CD8-positive, alpha-beta memory T cell (primary cell): Measurements from ENCODE around the gene MPND. TPM values are rescaled to one million over a fixed set of nuclear protein-coding genes. Genes with fewer than 3 reads are reported as not detected.
A peak's percentile ranks its signal among the peaks of the same experiment; 100 is the strongest.

Experiments
- CTCF ChIA-PET: fragments of 350-600 bp; sonication (Branson Sonifier 250); formaldehyde crosslinking; loops from one replicate; lab custom pipeline; 2021; ENCODE audit warnings: antibody characterized with exemption; lab: Charles Lee
- POLR2A ChIA-PET: fragments of 350-600 bp; sonication (Branson Sonifier 250); formaldehyde crosslinking; loops from one replicate; lab custom pipeline; 2021; ENCODE audit warnings: antibody characterized with exemption; lab: Charles Lee
- DNase-seq, 5 donors: peaks; one replicate each; pipeline versions ENCODE4 v3.0.0 to v3.0.0-alpha.2; 2020 to 2022; ENCODE audit warnings: mixed read lengths in 1 of 5
- H3K27ac ChIP-seq: one replicate; pipeline ENCODE4 v1.7.0; 2013; ENCODE audit warnings: low read depth, mild to moderate bottlenecking, low read length, moderate library complexity
- H3K27me3 ChIP-seq: 2 replicates; pipeline ENCODE4 v1.7.0; 2013; ENCODE audit warnings: low read length, mild to moderate bottlenecking; ENCODE audit not compliant: insufficient read depth, poor library complexity, severe bottlenecking
- H3K36me3 ChIP-seq: 2 replicates; pipeline ENCODE4 v1.7.0; 2013; ENCODE audit warnings: mild to moderate bottlenecking, low read length, moderate library complexity; ENCODE audit not compliant: insufficient read depth
- H3K4me1 ChIP-seq: 2 replicates; pipeline ENCODE4 v1.7.0; 2013; ENCODE audit warnings: mild to moderate bottlenecking, low read length, moderate library complexity; ENCODE audit not compliant: insufficient read depth
- H3K4me3 ChIP-seq: 2 replicates; pipeline ENCODE4 v1.7.0; 2013; ENCODE audit warnings: mild to moderate bottlenecking, low read length
- H3K9me3 ChIP-seq: 2 replicates; pipeline ENCODE4 v1.7.0; 2013; ENCODE audit warnings: mild to moderate bottlenecking, low read length
- H3K27ac Mint-ChIP-seq, 8 donors: one replicate each; pipeline ENCODE4 v1.8.0; 2020 to 2021; ENCODE audit warnings: mixed read lengths in 8 of 8, mild to moderate bottlenecking in 6 of 8, inconsistent platforms in 3 of 8, moderate library complexity in 3 of 8
- H3K27me3 Mint-ChIP-seq, 2 donors: one replicate each; pipeline ENCODE4 v1.8.0; 2020 to 2021; ENCODE audit warnings: mixed read lengths in 2 of 2, mild to moderate bottlenecking in 1 of 2, moderate library complexity in 1 of 2
- H3K36me3 Mint-ChIP-seq, 3 donors: one replicate each; pipeline ENCODE4 v1.8.0; 2020 to 2021; ENCODE audit warnings: mixed read lengths in 3 of 3, inconsistent platforms in 1 of 3, mild to moderate bottlenecking in 1 of 3
- H3K4me1 Mint-ChIP-seq, 3 donors: one replicate each; pipeline ENCODE4 v1.8.0; 2020 to 2021; ENCODE audit warnings: mixed read lengths in 3 of 3, inconsistent platforms in 1 of 3, mild to moderate bottlenecking in 1 of 3
- H3K4me3 Mint-ChIP-seq, 7 donors: one replicate each; pipeline ENCODE4 v1.8.0; 2020 to 2021; ENCODE audit warnings: mixed read lengths in 7 of 7, mild to moderate bottlenecking in 6 of 7, moderate library complexity in 4 of 7, inconsistent platforms in 2 of 7
- H3K9me3 Mint-ChIP-seq, 5 donors: one replicate each; pipeline ENCODE4 v1.8.0; 2020 to 2022; ENCODE audit warnings: mixed read lengths in 5 of 5, mild to moderate bottlenecking in 3 of 5, moderate library complexity in 2 of 5, inconsistent platforms in 1 of 5
- polyA plus RNA-seq: library from polyadenylated mRNA; unstranded; fragments of 300-500 nt; fragmentation: Illumina TruSeq; gene quantifications from one replicate; pipeline ENCODE4 v1.2.3, GENCODE V29; 2021
- total RNA-seq, 2 experiments: library from RNA; stranded (reverse); gene quantifications; one replicate each; pipeline ENCODE4 v1.2.3, GENCODE V29; 2021

Gene MPND
- total and polyA plus RNA-seq, 3 experiments from 2014 or later: 8.4 to 18.3 (median 17.0) TPM

- Mint-ChIP-seq H3K4me3 (no peak overlapping the region), H3K36me3 (peaks cover 0 to 16% (median 2%) of the 10 kb centered on the region in 3 donors), H3K27me3 (no peaks in the 10 kb centered on the region), H3K27ac (peak overlapping the region in 1 of 8 donors; percentile 42), H3K9me3 (no peaks in the 10 kb centered on the region), H3K4me1 (peaks cover 25 to 34% (median 34%) of the 10 kb centered on the region in 3 donors)
- Histone ChIP-seq H3K27me3 (no peaks in the 10 kb centered on the region), H3K27ac (no peak overlapping the region), H3K9me3 (no peaks in the 10 kb centered on the region), H3K36me3 (no peaks in the 10 kb centered on the region), H3K4me3 (no peak overlapping the region), H3K4me1 (peaks cover 19% of the 10 kb centered on the region)
- CTCF ChIA-PET: no interaction called here
- no peak for DNase-seq
- POLR2A ChIA-PET: no interaction called here
Measured at GRCh38 chr19:4405977-4406376, 62.6 kb downstream of the MPND start.

DNA sequence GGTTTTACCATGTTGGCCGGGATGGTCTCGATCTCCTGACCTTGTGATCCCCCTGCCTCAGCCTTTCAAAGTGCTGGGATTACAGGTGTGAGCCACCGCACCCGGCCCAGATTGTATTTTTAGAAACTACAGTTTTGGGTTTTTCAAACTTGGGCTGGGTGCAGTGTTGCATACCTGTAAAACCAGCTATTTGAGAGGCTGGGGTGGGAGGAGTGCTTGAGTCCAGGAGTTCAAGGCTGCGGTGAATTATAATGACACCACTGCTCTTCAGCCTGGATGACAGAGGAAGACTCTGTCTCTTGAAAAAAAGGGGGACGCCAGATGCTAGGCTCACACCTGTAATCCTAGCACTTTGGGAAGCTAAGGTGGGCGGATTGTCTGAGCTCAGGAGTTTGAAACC lies 63.3 kb downstream of the MPND start:
- Mint-ChIP-seq H3K27ac (no peak overlapping the region), H3K9me3 (no peaks in the 10 kb centered on the region), H3K27me3 (no peaks in the 10 kb centered on the region), H3K36me3 (peaks cover 0 to 16% (median 2%) of the 10 kb centered on the region in 3 donors), H3K4me1 (peaks cover 18 to 28% (median 27%) of the 10 kb centered on the region in 3 donors), H3K4me3 (no peak overlapping the region)
- Histone ChIP-seq H3K36me3 (no peaks in the 10 kb centered on the region), H3K9me3 (no peaks in the 10 kb centered on the region), H3K4me3 (no peak overlapping the region), H3K4me1 (peaks cover 12% of the 10 kb centered on the region), H3K27ac (no peak overlapping the region), H3K27me3 (no peaks in the 10 kb centered on the region)
- ChIA-PET CTCF (no interaction called here), POLR2A (interaction anchor here (0.7 kb wide), 1 partner anchor 159 kb away, joined by 7 read pairs; no protein-coding TSS in a partner anchor)
- DNase-seq: no peak

DNA sequence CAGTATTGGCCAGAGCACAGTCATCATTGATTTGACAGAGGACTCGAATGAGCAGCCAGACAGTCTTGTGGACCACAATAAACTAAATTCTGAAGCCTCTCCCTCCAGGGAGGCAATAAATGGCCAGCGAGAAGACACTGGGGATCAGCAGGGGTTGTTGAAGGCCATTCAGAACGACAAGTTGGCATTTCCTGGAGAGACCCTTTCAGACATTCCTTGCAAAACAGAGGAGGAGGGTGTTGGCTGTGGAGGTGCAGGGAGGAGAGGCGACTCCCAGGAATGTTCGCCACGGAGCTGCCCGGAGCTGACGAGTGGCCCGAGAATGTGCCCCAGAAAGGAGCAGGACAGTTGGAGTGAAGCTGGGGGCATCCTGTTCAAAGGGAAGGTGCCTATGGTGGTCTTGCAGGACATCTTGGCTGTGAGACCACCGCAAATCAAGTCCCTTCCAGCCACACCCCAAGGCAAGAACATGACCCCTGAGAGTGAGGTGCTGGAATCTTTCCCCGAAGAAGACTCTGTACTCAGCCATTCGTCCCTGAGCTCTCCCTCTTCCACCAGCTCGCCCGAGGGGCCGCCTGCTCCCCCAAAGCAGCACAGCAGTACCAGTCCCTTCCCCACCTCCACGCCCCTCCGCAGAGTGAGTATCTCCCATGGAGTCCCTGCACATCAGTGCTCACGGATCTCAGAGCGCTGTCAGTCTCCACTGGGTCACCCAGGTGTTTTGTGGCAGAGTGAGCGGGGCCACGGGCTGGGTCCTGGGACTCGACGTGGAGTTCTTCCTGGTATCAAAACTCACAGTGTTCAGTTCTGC lies 66.0 kb downstream of the MPND start:
- Histone ChIP-seq H3K9me3 (no peaks in the 10 kb centered on the region), H3K4me3 (no peak overlapping the region), H3K4me1 (no peaks in the 10 kb centered on the region), H3K27ac (no peak overlapping the region), H3K27me3 (no peaks in the 10 kb centered on the region), H3K36me3 (no peaks in the 10 kb centered on the region)
- Mint-ChIP-seq H3K36me3 (peaks cover 0 to 30% (median 4%) of the 10 kb centered on the region in 3 donors), H3K4me3 (no peak overlapping the region), H3K9me3 (no peaks in the 10 kb centered on the region), H3K27me3 (no peaks in the 10 kb centered on the region), H3K27ac (peak overlapping the region in 1 of 8 donors; percentile 77), H3K4me1 (peaks cover 0 to 6% (median 3%) of the 10 kb centered on the region in 3 donors)
- no peak for DNase-seq
- ChIA-PET POLR2A (no interaction called here), CTCF (no interaction called here)

Other genes starting within 250 kb of the MPND start
- gene MAP2K2, start 219.4 kb upstream of the MPND start, total RNA-seq: 100 to 1,000 TPM; 161 to 164 TPM
- gene MAP2K2, start 219.4 kb upstream of the MPND start, polyA plus RNA-seq: 122 TPM
- gene CREB3L3, start 189.9 kb upstream of the MPND start, total RNA-seq: not detected
- 0.07 TPM for gene CREB3L3, start 189.9 kb upstream of the MPND start, polyA plus RNA-seq
- gene SIRT6, start 161.0 kb upstream of the MPND start, total RNA-seq: 10 to 100 TPM; 33.5 to 38.6 TPM
- 1.6 TPM for gene SIRT6, start 161.0 kb upstream of the MPND start, polyA plus RNA-seq
- gene ANKRD24, start 160.9 kb upstream of the MPND start, total RNA-seq: under 1 TPM; 0.89 to 0.90 TPM
- gene ANKRD24, start 160.9 kb upstream of the MPND start, polyA plus RNA-seq: 0.48 TPM
- gene EBI3, start 114.0 kb upstream of the MPND start, total RNA-seq: 10 to 100 TPM; 14.2 to 14.8 TPM
- gene EBI3, start 114.0 kb upstream of the MPND start, polyA plus RNA-seq: not detected
- gene YJU2, start 96.5 kb upstream of the MPND start, total RNA-seq: 10 to 100 TPM; 38.8 to 41.2 TPM
- 29.6 TPM for gene YJU2, start 96.5 kb upstream of the MPND start, polyA plus RNA-seq
- not detected for gene SHD, start 64.3 kb upstream of the MPND start, total RNA-seq
- gene SHD, start 64.3 kb upstream of the MPND start, polyA plus RNA-seq: not detected
- 1 to 10 TPM; 5.9 to 7.0 TPM for gene TMIGD2, start 41.2 kb upstream of the MPND start, total RNA-seq
- gene TMIGD2, start 41.2 kb upstream of the MPND start, polyA plus RNA-seq: 40.5 TPM
- 10 to 100 TPM; 10.9 to 13.9 TPM for gene FSD1, start 39.0 kb upstream of the MPND start, total RNA-seq
- gene FSD1, start 39.0 kb upstream of the MPND start, polyA plus RNA-seq: 3.1 TPM
- 1 to 10 TPM; 3.9 to 6.1 TPM for gene STAP2, start 4.7 kb upstream of the MPND start, total RNA-seq
- gene STAP2, start 4.7 kb upstream of the MPND start, polyA plus RNA-seq: 1.8 TPM
- gene SH3GL1, start 57.0 kb downstream of the MPND start, total RNA-seq: 10 to 100 TPM; 39.8 to 41.2 TPM
- 24.7 TPM for gene SH3GL1, start 57.0 kb downstream of the MPND start, polyA plus RNA-seq
- gene CHAF1A, start 59.1 kb downstream of the MPND start, total RNA-seq: 10 to 100 TPM; 65.2 to 69.5 TPM
- gene CHAF1A, start 59.1 kb downstream of the MPND start, polyA plus RNA-seq: 5.8 TPM
- 10 to 100 TPM; 56.6 to 60.0 TPM for gene UBXN6, start 114.2 kb downstream of the MPND start, total RNA-seq
- 5.2 TPM for gene UBXN6, start 114.2 kb downstream of the MPND start, polyA plus RNA-seq
- 10 to 100 TPM; 42.7 to 45.4 TPM for gene HDGFL2, start 128.7 kb downstream of the MPND start, total RNA-seq
- 24.9 TPM for gene HDGFL2, start 128.7 kb downstream of the MPND start, polyA plus RNA-seq
- gene PLIN4, start 174.9 kb downstream of the MPND start, total RNA-seq: under 1 TPM in 1 of 2 experiments, not detected in 1; 0.04 TPM
- 0.15 TPM for gene PLIN4, start 174.9 kb downstream of the MPND start, polyA plus RNA-seq
- not detected for gene PLIN5, start 191.7 kb downstream of the MPND start, total RNA-seq
- gene PLIN5, start 191.7 kb downstream of the MPND start, polyA plus RNA-seq: 0.29 TPM
- not detected for gene LRG1, start 196.5 kb downstream of the MPND start, total RNA-seq
- gene LRG1, start 196.5 kb downstream of the MPND start, polyA plus RNA-seq: 0.06 TPM
- under 1 TPM; 0.55 to 0.91 TPM for gene SEMA6B, start 216.1 kb downstream of the MPND start, total RNA-seq
- not detected for gene SEMA6B, start 216.1 kb downstream of the MPND start, polyA plus RNA-seq